Testis (tissue), 3 donors: Measurements from ENCODE around the gene YBX2. TPM values are rescaled to one million over a fixed set of nuclear protein-coding genes. Genes with fewer than 3 reads are reported as not detected.

ENCODE experiments used
- DNase-seq: peaks from one replicate; pipeline ENCODE4 v3.0.0-alpha.2; 2019
- H3K27ac ChIP-seq, 2 donors: fragments of 200-600 bp; sonication (generic); one replicate each; pipeline ENCODE4 v1.5.1; 2019
- H3K27me3 ChIP-seq: fragments of 200-600 bp; sonication (generic); one replicate; pipeline ENCODE4 v1.5.1; 2019
- H3K36me3 ChIP-seq: fragments of 200-600 bp; sonication (generic); one replicate; pipeline ENCODE4 v1.5.1; 2017; ENCODE audit warnings: low read depth; ENCODE audit errors: missing control alignments
- H3K4me1 ChIP-seq: fragments of 200-600 bp; sonication (generic); one replicate; pipeline ENCODE4 v1.5.1; 2019
- H3K4me3 ChIP-seq, 2 donors: fragments of 200-600 bp; sonication (generic); one replicate each; pipeline ENCODE4 v1.5.1; 2017 to 2019
- H3K9me3 ChIP-seq: fragments of 200-600 bp; sonication (generic); one replicate; pipeline ENCODE4 v1.5.1; 2017
- POLR2A ChIP-seq: fragments of 450-650 bp; IDR thresholded peaks from one replicate; pipeline ENCODE4 v1.6.1; 2017; ENCODE audit warnings: antibody characterized with exemption, mild to moderate bottlenecking, moderate library complexity
- whole genome bisulfite sequencing, 2 donors: methylation state at CpG; one replicate each; pipeline ENCODE4 v1.1.5; 2018; 5-methylcytosine and 5-hydroxymethylcytosine counted together
- intact Hi-C: fragments of 100-400 bp; cut with DNase I; formaldehyde crosslinking; loops from one replicate; pipeline ENCODE4 v1.15.1; 2023; ENCODE audit warnings: low total_unique reads
- polyA plus RNA-seq: library from polyadenylated mRNA; stranded (reverse); fragments of 350-450 nt; fragmentation: Illumina TruSeq; extraction: RNeasy Lipid Tissue Mini Kit (QIAGEN cat#74804); gene quantifications from one replicate; pipeline ENCODE4 v1.2.3, GENCODE V29; 2014; ENCODE audit warnings: low read depth, low replicate concordance; ENCODE audit not compliant: insufficient read depth
- total RNA-seq, 2 donors: library from RNA; depleted of rRNA; stranded (reverse); fragments of >200 nt; gene quantifications; one replicate each; pipeline ENCODE4 v1.2.3, GENCODE V29; 2016
- TF ChIP-seq, protein P1 (sequence below), 3 experiments: fragments of 450-650 bp in 2 of 3; fragments of 200-600 bp in 1 of 3; sonication (generic) in 1 of 3; IDR thresholded peaks; one replicate each; pipeline ENCODE4 v1.5.1; 2016 to 2019; ENCODE audit warnings: antibody characterized with exemption in 3 of 3, mild to moderate bottlenecking in 2 of 3, moderate library complexity in 1 of 3

Gene YBX2
- total and polyA plus RNA-seq, 3 donors from 2014 or later = 276 to 1,120 (median 549) TPM

DNA sequence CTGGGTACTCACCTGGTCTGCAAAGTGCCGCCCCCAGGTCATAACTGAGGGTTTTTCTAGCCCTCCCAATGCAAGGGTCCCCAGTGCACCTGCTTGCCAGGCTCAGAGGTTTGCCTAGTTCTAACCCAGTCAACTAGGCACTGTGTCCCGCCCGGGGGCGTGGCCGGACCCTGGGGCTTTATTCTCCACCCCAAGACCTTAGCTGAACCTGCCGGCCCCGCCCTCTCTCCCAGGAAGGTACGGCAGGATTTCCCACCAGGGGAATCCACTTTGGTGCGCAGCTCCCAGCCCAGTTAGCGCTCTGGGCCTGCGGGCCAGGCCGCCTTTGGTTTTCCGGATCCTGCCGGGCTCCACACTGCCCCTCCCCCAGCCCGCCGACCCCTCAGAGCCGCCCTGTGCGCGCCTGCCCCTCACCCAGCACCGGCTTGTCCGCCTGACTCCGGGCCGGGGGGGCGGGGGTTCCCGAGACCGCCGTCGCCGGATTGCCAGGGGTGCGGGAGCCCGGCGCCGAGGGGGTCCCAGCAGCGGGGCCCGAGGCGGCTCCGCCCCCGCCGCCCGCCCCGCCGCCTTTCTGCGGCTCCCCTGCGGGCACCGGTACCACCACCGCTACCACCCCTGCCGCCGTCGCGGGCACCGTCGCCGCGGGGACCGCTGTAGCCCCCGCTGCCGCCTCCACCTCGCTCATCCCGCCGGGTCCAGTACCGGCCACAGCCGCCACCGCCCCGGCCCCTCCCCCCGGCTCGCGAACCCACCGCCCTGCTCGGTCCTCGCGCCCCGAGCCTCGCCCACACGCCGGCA is 424 bp downstream of the YBX2 start:
- Histone ChIP-seq H3K9me3 (no peaks in the 10 kb centered on the region), H3K27me3 (no peaks in the 10 kb centered on the region), H3K4me3 (peak overlapping the region; percentile 42 to 50), H3K36me3 (no peaks in the 10 kb centered on the region), H3K27ac (peak overlapping the region; percentile 36 to 44), H3K4me1 (peaks cover 30% of the 10 kb centered on the region)
- WGBS, 2 donors = 8 to 25% methylated on average over 2 to 22 of the region's 75 CpGs
- no peak for DNase-seq
- intact Hi-C loops = no loop called here
- TF ChIP-seq POLR2A = no peak

DNA sequence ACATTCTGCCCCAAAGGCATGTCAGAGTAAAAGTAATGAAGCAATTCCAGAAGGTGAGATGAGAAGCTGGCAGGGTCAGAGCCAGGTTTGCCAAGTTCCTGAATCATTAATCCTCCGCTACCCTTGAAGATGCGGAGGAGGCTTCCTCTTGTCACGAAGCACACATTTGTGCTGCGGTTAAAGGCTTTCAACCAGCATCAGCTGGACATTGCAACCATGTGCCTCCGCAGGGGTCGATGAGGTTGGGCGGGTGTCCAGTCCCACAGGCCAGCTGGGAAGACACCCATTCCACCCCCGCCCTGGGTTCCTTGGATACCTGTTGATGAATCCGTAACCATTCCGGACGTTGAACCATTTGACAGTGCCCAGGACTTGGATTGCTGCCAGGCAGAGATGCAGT is 1.3 kb downstream of the YBX2 start:
- Histone ChIP-seq H3K36me3 (no peaks in the 10 kb centered on the region), H3K27me3 (no peaks in the 10 kb centered on the region), H3K27ac (no peak overlapping the region), H3K4me1 (peaks cover 30% of the 10 kb centered on the region), H3K4me3 (no peak overlapping the region), H3K9me3 (no peaks in the 10 kb centered on the region)
- 27 to 52% methylated on average over 6 to 11 of the region's 11 CpGs for WGBS, 2 donors
- TF ChIP-seq, protein P1, sequence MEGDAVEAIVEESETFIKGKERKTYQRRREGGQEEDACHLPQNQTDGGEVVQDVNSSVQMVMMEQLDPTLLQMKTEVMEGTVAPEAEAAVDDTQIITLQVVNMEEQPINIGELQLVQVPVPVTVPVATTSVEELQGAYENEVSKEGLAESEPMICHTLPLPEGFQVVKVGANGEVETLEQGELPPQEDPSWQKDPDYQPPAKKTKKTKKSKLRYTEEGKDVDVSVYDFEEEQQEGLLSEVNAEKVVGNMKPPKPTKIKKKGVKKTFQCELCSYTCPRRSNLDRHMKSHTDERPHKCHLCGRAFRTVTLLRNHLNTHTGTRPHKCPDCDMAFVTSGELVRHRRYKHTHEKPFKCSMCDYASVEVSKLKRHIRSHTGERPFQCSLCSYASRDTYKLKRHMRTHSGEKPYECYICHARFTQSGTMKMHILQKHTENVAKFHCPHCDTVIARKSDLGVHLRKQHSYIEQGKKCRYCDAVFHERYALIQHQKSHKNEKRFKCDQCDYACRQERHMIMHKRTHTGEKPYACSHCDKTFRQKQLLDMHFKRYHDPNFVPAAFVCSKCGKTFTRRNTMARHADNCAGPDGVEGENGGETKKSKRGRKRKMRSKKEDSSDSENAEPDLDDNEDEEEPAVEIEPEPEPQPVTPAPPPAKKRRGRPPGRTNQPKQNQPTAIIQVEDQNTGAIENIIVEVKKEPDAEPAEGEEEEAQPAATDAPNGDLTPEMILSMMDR (IDR thresholded peaks at IDR 0.05) = no peak
- TF ChIP-seq POLR2A = no peak
- intact Hi-C loops = no loop called here
- no peak for DNase-seq

DNA sequence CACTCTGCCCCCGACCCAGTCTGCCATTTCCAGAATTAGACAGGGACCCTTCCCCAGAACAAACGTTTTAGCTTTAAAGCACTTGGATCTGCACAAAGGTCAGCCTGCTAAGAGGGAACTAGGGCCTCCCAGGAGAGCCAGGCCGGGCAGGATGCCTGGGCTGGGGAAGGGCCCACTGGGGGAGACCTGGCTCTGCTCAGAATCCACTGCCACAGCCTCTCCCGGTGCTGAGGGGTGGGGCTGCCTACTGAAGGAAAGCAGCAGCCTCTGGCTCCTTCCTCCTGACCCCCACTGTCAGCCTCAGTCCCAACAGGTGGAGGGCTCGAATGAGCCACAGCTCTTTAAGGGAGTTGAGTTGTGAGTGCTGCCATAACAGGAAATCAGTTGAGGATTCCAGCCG is 1.7 kb downstream of the YBX2 start:
- H3K4me3 ChIP-seq = no peak overlapping the region
- H3K27ac ChIP-seq = no peak overlapping the region
- H3K4me1 ChIP-seq = peaks cover 30% of the 10 kb centered on the region

DNA sequence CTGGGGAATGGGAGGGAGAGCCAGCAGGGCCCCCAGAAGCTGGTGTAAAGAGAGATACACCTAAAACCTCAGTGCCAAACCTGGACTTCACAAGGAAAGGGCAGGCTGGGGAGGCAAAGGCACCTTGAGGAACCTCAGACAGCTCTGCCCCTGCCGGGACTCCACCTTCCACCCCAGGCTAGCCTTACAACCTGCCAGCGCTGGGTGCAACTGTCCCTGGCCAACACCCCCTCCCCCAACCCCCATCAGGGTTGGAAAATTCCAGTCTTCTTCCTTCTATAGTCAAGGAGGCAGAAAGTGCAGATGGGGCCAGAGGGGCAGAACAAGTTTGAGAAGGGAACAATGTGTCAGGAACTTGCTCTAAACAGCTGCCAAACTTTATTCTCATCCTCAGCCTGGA is 2.2 kb downstream of the YBX2 start:
- WGBS, 2 donors = 20 to 75% methylated on average over 1 to 2 of the region's 2 CpGs
- no peaks in the 10 kb centered on the region for H3K36me3 ChIP-seq
- H3K27ac ChIP-seq = no peak overlapping the region
- no peaks in the 10 kb centered on the region for H3K27me3 ChIP-seq
- H3K4me1 ChIP-seq = peaks cover 30% of the 10 kb centered on the region
- H3K4me3 ChIP-seq = no peak overlapping the region
- TF ChIP-seq POLR2A = no peak
- TF ChIP-seq, protein P1 (IDR thresholded peaks at IDR 0.05) = no peak
- H3K9me3 ChIP-seq = no peaks in the 10 kb centered on the region
- intact Hi-C loops = no loop called here
- no peak for DNase-seq

More for the DNA sequence above, 1.7 kb downstream of the YBX2 start:
- H3K27me3 ChIP-seq = no peaks in the 10 kb centered on the region
- peak; percentile 43 for DNase-seq
- no peaks in the 10 kb centered on the region for H3K36me3 ChIP-seq
- TF ChIP-seq, protein P1 (IDR thresholded peaks at IDR 0.05) = no peak
- TF ChIP-seq POLR2A = no peak
- WGBS, 2 donors = 14 to 17% methylated on average over 6 of the region's 6 CpGs
- intact Hi-C loops = no loop called here
- H3K9me3 ChIP-seq = no peaks in the 10 kb centered on the region

DNA sequence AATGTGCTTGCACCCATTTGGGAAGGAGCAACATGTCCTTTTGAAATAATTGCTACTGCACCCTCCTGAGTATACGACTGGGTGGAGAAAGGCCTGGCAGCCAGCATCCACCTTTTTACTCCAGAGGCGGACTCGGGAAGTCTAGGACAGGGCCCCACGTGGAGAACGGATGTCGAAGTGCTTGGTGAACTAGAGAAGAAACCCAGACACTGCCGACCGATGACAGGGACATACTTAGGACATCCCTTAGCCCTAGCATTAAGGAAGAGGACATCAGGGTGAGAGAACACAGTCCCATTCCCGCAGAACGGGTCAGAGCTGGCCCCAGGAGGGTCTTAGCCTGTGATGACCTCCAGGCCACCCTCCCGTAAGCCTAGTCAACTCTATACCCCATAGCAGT is 3.8 kb downstream of the YBX2 start:
- no peak for DNase-seq
- peaks cover 20% of the 10 kb centered on the region for H3K4me1 ChIP-seq
- 85 to 86% methylated on average over 4 to 11 of the region's 11 CpGs for WGBS, 2 donors

More for the DNA sequence above, 3.8 kb downstream of the YBX2 start:
- Histone ChIP-seq H3K27ac (no peak overlapping the region), H3K36me3 (no peaks in the 10 kb centered on the region), H3K27me3 (no peaks in the 10 kb centered on the region), H3K4me3 (no peak overlapping the region), H3K9me3 (no peaks in the 10 kb centered on the region)
- no peak for TF ChIP-seq POLR2A
- TF ChIP-seq, protein P1 (IDR thresholded peaks at IDR 0.05) = no peak
- intact Hi-C loops = no loop called here
